Transverse colon (tissue), 3 donors: ENCODE measurements around the gene DOCK9.

Source experiments
- CTCF ChIP-seq, 5 experiments: fragments of 200-600 bp in 3 of 5; fragments of 450-650 bp in 2 of 5; sonication (generic) in 3 of 5; IDR thresholded peaks; 1 replicate in 2 of 5; 2 replicates in 3 of 5; pipeline ENCODE4 v1.5.1; 2016 to 2017; ENCODE audit warnings: antibody characterized with exemption in 5 of 5, inconsistent platforms in 3 of 5, mild to moderate bottlenecking in 2 of 5, moderate library complexity in 1 of 5
- POLR2A ChIP-seq: fragments of 450-650 bp; IDR thresholded peaks from one replicate; pipeline ENCODE4 v1.6.1; 2016; ENCODE audit warnings: antibody characterized with exemption, mild to moderate bottlenecking, moderate library complexity

- no peak for TF ChIP-seq POLR2A
- TF ChIP-seq CTCF (IDR thresholded peaks at IDR 0.05) = no peak
These were observed 108.9 kb downstream of the DOCK9 start for GRCh38 chr13:98868932-98869331.
